HepG2 (cell line): ENCODE measurements around the gene CD44. TPM values are rescaled to one million over a fixed set of nuclear protein-coding genes. Genes with fewer than 3 reads are reported as not detected.

Experiments
- ATAC-seq: fragments of 200-7000 bp; cut with Tn5 transposase; 3 replicates; pipeline ENCODE4 v1.9.1; 2020; ENCODE audit warnings: mild to moderate bottlenecking, moderate library complexity
- BruUV-seq: library from RNA; stranded (reverse); fragments of 400-500 nt; replicated peaks from 2 replicates; lab custom pipeline; 2021; lab: Mats Ljungman, UMichigan
- CTCF ChIA-PET: fragments of 300-600 bp; formaldehyde crosslinking; extraction: SDS; loops from one replicate; lab custom pipeline; 2021; ENCODE audit warnings: low total read pairs, inconsistent platforms, low intra/inter-chr PET ratio; lab: Yijun Ruan, JAX
- POLR2A ChIA-PET: fragments of 350-600 bp; sonication (Branson Sonifier 250); formaldehyde crosslinking; loops from one replicate; lab custom pipeline; 2020; ENCODE audit warnings: antibody characterized with exemption, inconsistent platforms; lab: Yijun Ruan, JAX
- DNase-seq: peaks from one replicate; pipeline ENCODE4 v3.0.0-alpha.2; 2015; ENCODE audit warnings: low spot score
- FAIRE-seq: peaks from 3 replicates; lab custom pipeline; 2011; peaks lifted over from hg19 to GRCh38; lab: Jason Lieb, UNC
- H2AFZ ChIP-seq: one replicate; pipeline ENCODE4 v1.6.1; 2011; ENCODE audit warnings: low read length, inconsistent platforms
- H3K27ac ChIP-seq: fragments of 300-600 bp; 3 replicates; pipeline ENCODE4 v1.8.0; 2011; ENCODE audit warnings: mixed run types, mild to moderate bottlenecking, mixed read lengths, low read length, inconsistent platforms; ENCODE audit not compliant: insufficient read depth; ENCODE audit errors: extremely low read length
- H3K27me3 ChIP-seq, 2 experiments: fragments of 200-600 bp in 1 of 2; 2 replicates in 1 of 2; 3 replicates in 1 of 2; pipeline versions ENCODE4 v1.6.0 to v1.8.0; 2011; ENCODE audit warnings: low read length in 2 of 2, mild to moderate bottlenecking in 2 of 2, moderate library complexity in 2 of 2, inconsistent platforms in 1 of 2; ENCODE audit not compliant: insufficient read depth in 2 of 2, control insufficient read depth in 1 of 2
- H3K36me3 ChIP-seq, 2 experiments: fragments of 200-600 bp in 1 of 2; replicated peaks in 1 of 2; 2 replicates in 1 of 2; 3 replicates in 1 of 2; pipeline versions ENCODE4 v1.5.1 to v1.8.0; 2011; ENCODE audit warnings: low read length in 2 of 2, inconsistent platforms in 1 of 2; ENCODE audit not compliant: insufficient read depth in 2 of 2, control insufficient read depth in 1 of 2
- H3K4me1 ChIP-seq: 2 replicates; pipeline ENCODE4 v1.5.1; 2012; ENCODE audit warnings: low read length, inconsistent platforms; ENCODE audit not compliant: insufficient read depth
- H3K4me2 ChIP-seq: 2 replicates; pipeline ENCODE4 v1.6.0; 2011; ENCODE audit warnings: low read depth, low read length, inconsistent platforms
- H3K4me3 ChIP-seq, 3 experiments: fragments of 200-600 bp in 1 of 3; sonication (generic), shearing (Covaris generic) in 1 of 3; replicated peaks in 1 of 3; 2 replicates each; pipeline ENCODE4 v1.5.1; 2011 to 2016; ENCODE audit warnings: low read length in 3 of 3, inconsistent platforms in 2 of 3, low read depth in 2 of 3, mild to moderate bottlenecking in 2 of 3, control low read depth in 1 of 3, mixed read lengths in 1 of 3; ENCODE audit not compliant: insufficient read depth in 1 of 3
- H3K79me2 ChIP-seq: one replicate; pipeline ENCODE4 v1.6.1; 2011; ENCODE audit warnings: low read length, inconsistent platforms; ENCODE audit not compliant: insufficient read depth
- H3K9ac ChIP-seq: 2 replicates; pipeline ENCODE4 v1.6.0; 2011; ENCODE audit warnings: mild to moderate bottlenecking, low read depth, low read length, inconsistent platforms; ENCODE audit not compliant: insufficient read depth
- H3K9me3 ChIP-seq: 2 replicates; pipeline ENCODE4 v1.5.1; 2012; ENCODE audit warnings: mild to moderate bottlenecking, low read length
- H4K20me1 ChIP-seq: 2 replicates; pipeline ENCODE4 v1.6.0; 2011; ENCODE audit warnings: inconsistent platforms, mild to moderate bottlenecking, low read length, moderate library complexity; ENCODE audit not compliant: insufficient read depth
- BCL6 ChIP-seq: IDR thresholded peaks from 2 replicates; pipeline ENCODE4 v1.6.1; 2016; ENCODE audit warnings: missing genetic modification reagents, missing compliant biosample characterization
- FOXK1 ChIP-seq: sonication (generic); formaldehyde crosslinking; IDR thresholded peaks from 2 replicates; pipeline ENCODE4 v1.4.0; 2020; ENCODE audit warnings: low read depth, missing genetic modification reagents, borderline replicate concordance
- GFI1 ChIP-seq: sonication (generic); formaldehyde crosslinking; IDR thresholded peaks from 2 replicates; pipeline ENCODE4 v1.5.0; 2020; ENCODE audit warnings: missing genetic modification reagents, mild to moderate bottlenecking, borderline replicate concordance
- HNF4A ChIP-seq: sonication (generic); formaldehyde crosslinking; IDR thresholded peaks from 2 replicates; pipeline ENCODE4 v1.4.0; 2020; ENCODE audit warnings: missing genetic modification reagents
- JARID2 ChIP-seq: sonication (generic); formaldehyde crosslinking; IDR thresholded peaks from 2 replicates; pipeline ENCODE4 v1.8.1; 2023; ENCODE audit warnings: missing genetic modification reagents, inconsistent platforms; ENCODE audit not compliant: insufficient replicate concordance
- MTA1 ChIP-seq: sonication (generic); formaldehyde crosslinking; IDR thresholded peaks from 2 replicates; pipeline ENCODE4 v1.4.0; 2020; ENCODE audit warnings: missing genetic modification reagents, mild to moderate bottlenecking, borderline replicate concordance
- NCOA1 ChIP-seq: sonication (generic); formaldehyde crosslinking; IDR thresholded peaks from 2 replicates; pipeline ENCODE4 v1.9.0; 2021; ENCODE audit warnings: missing genetic modification reagents
- NFIB ChIP-seq: sonication (generic); formaldehyde crosslinking; IDR thresholded peaks from 2 replicates; pipeline ENCODE4 v1.9.0; 2021; ENCODE audit warnings: missing genetic modification reagents, mild to moderate bottlenecking, borderline replicate concordance
- SMARCC2 ChIP-seq: fragments of 450-650 bp; IDR thresholded peaks from 2 replicates; pipeline ENCODE4 v1.6.1; 2017; ENCODE audit warnings: antibody characterized with exemption, mild to moderate bottlenecking
- ZFP62 ChIP-seq: sonication (generic); formaldehyde crosslinking; IDR thresholded peaks from 2 replicates; pipeline ENCODE4 v1.4.0; 2020; ENCODE audit warnings: missing genetic modification reagents
- ZKSCAN1 ChIP-seq: fragments of 150-350 bp; IDR thresholded peaks from 2 replicates; pipeline ENCODE4 v1.6.1; 2014; ENCODE audit warnings: low read length
- ZNF24 ChIP-seq: fragments of 450-650 bp; IDR thresholded peaks from 2 replicates; pipeline ENCODE4 v1.6.1; 2017; ENCODE audit warnings: antibody characterized with exemption, mild to moderate bottlenecking
- WGBS: methylation state at CpG from one replicate; pipeline ENCODE4 v1.1.6; 2017; ENCODE audit warnings: low lambda C conversion rate; 5-methylcytosine and 5-hydroxymethylcytosine counted together
- in situ Hi-C: cut with HindIII; loops from 2 replicates; pipeline ENCODE4 v1.10.0; 2017; ENCODE audit warnings: low pct_unique_long_range_greater_than_20kb; ENCODE audit not compliant: extremely low pct_ligation_motif_present
- intact Hi-C: fragments of 100-400 bp; cut with micrococcal nuclease; formaldehyde crosslinking; loops from one replicate; pipeline ENCODE4 v1.10.0; 2022; ENCODE audit not compliant: unreplicated experiment
- polyA plus RNA-seq, 8 experiments: library from polyadenylated mRNA; depleted of rRNA in 3 of 8; stranded (reverse) in 7 of 8; unstranded in 1 of 8; fragments of >200 nt; fragmentation: Illumina TruSeq in 4 of 8; extraction: Trizol in 4 of 8; gene quantifications; 2 replicates each; pipeline versions ENCODE4 v1.2.1 to v1.2.3, GENCODE V29; 2011 to 2016; ENCODE audit warnings: low read depth in 4 of 8, missing spikeins in 1 of 8, mixed read lengths in 1 of 8; ENCODE audit not compliant: insufficient read depth in 1 of 8
- total RNA-seq, 5 experiments: library from RNA; depleted of rRNA; stranded (reverse); fragments of >200 nt; fragmentation: Illumina TruSeq; extraction: Trizol; gene quantifications; 2 replicates each; pipeline ENCODE4 v1.2.3, GENCODE V29; 2016; ENCODE audit warnings: low read depth in 1 of 5
- TF ChIP-seq, protein P1 (sequence below): sonication (generic); formaldehyde crosslinking; IDR thresholded peaks from 2 replicates; pipeline ENCODE4 v1.8.1; 2023; ENCODE audit warnings: mild to moderate bottlenecking, moderate library complexity, missing genetic modification reagents
- TF ChIP-seq, protein P2 (sequence below): sonication (generic); formaldehyde crosslinking; IDR thresholded peaks from 2 replicates; pipeline ENCODE4 v1.5.1; 2020; ENCODE audit warnings: mild to moderate bottlenecking, missing genetic modification reagents

Gene CD44
- total and polyA plus RNA-seq, 2 of the 13 experiments (the other 11 are each of a cell fraction or from before 2014, with no cell fraction given): 0.02 to 0.11 TPM

GRCh38 chr11:35223991-35224390, 85.0 kb downstream of the CD44 start:
- H4K20me1 ChIP-seq: no peaks in the 10 kb centered on the region
- DNase-seq (no peak), ATAC-seq (no peak), FAIRE-seq (no peak)
- no peaks in the 10 kb centered on the region for H3K9me3 ChIP-seq
- H3K27me3 ChIP-seq: peaks cover 0 to 5% of the 10 kb centered on the region in 2 experiments; a peak in 1 of 5 replicates
- no peak for TF ChIP-seq HNF4A (CRISPR knock-in tag)
- POLR2A ChIA-PET: no interaction called here
- 0 out of 2 replicates have a peak, but pooled peaks cover 6% of the 10 kb centered on the region for H3K4me1 ChIP-seq
- H3K4me2 ChIP-seq: no peak overlapping the region
- BruUV-seq: no TSS peak
- 74% methylated on average over 1 of the region's 1 CpG for WGBS
- CTCF ChIA-PET: no interaction called here
- H3K9ac ChIP-seq: no peak overlapping the region
- no peak overlapping the region for H2AFZ ChIP-seq
- H3K4me3 ChIP-seq: no peak overlapping the region
- no peaks in the 10 kb centered on the region for H3K79me2 ChIP-seq
- no peaks in the 10 kb centered on the region for H3K36me3 ChIP-seq
- in situ Hi-C loops: no loop called here
- intact Hi-C loops: no loop called here
- H3K27ac ChIP-seq: no peak overlapping the region

- WGBS: 1% methylated on average over 3 of the region's 3 CpGs
- no peak overlapping the region for H2AFZ ChIP-seq
- FAIRE-seq: no peak
- no peak for TF ChIP-seq ZKSCAN1
- no peak for TF ChIP-seq SMARCC2
- TF ChIP-seq MTA1 (CRISPR knock-in tag): no peak
- no peak for TF ChIP-seq ZNF24
- TF ChIP-seq ZFP62: no peak
- TF ChIP-seq JARID2 (CRISPR knock-in tag): no peak
- no peak for TF ChIP-seq NCOA1
- TF ChIP-seq FOXK1: no peak
- no peak for TF ChIP-seq GFI1 (CRISPR knock-in tag)
- TF ChIP-seq, protein P1, sequence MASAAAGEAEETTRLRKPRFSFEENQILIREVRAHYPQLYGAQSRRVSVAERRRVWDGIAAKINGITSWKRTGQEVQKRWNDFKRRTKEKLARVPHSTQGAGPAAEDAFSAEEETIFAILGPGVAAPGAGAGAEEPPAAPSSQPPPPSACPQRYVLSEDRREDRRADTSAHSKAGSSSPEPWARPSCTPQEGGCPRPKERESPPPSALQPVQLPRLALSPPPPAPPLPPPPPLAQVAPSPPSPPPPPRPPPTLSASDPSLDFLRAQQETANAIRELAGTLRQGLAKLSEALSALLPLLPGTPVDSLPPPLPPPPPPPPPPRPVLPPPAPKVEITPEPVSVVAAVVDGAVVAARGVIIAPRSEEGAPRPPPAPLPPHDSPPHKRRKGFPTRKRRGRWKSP (CRISPR knock-in tag): no peak
- no peak for TF ChIP-seq BCL6 (CRISPR knock-in tag)
- no peak for TF ChIP-seq NFIB (CRISPR knock-in tag)
- TF ChIP-seq, protein P2, sequence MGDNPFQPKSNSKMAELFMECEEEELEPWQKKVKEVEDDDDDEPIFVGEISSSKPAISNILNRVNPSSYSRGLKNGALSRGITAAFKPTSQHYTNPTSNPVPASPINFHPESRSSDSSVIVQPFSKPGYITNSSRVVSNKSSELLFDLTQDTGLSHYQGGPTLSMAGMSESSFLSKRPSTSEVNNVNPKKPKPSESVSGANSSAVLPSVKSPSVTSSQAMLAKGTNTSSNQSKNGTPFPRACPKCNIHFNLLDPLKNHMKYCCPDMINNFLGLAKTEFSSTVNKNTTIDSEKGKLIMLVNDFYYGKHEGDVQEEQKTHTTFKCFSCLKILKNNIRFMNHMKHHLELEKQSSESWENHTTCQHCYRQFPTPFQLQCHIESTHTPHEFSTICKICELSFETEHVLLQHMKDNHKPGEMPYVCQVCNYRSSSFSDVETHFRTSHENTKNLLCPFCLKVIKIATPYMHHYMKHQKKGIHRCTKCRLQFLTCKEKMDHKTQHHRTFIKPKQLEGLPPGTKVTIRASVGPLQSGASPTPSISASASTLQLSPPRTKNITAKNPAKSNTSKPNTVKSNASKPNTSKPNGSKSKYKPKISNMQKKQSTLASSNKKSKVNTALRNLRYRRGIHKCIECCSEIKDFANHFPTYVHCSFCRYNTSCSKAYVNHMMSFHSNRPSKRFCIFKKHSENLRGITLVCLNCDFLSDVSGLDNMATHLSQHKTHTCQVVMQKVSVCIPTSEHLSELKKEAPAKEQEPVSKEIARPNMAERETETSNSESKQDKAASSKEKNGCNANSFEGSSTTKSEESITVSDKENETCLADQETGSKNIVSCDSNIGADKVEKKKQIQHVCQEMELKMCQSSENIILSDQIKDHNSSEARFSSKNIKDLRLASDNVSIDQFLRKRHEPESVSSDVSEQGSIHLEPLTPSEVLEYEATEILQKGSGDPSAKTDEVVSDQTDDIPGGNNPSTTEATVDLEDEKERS (CRISPR knock-in tag): no peak
Observed at GRCh38 chr11:35225946-35226520, 87.1 kb downstream of the CD44 start.

More at GRCh38 chr11:35225946-35226520, 87.1 kb downstream of the CD44 start:
- H3K4me2 ChIP-seq: no peak overlapping the region
- H3K4me1 ChIP-seq: peaks cover 9% of the 10 kb centered on the region; the same call in 1 of the 2 replicates
- in situ Hi-C loops: no loop called here
- no peaks in the 10 kb centered on the region for H3K9me3 ChIP-seq
- ChIA-PET CTCF (no interaction called here), POLR2A (no interaction called here)
- DNase-seq (no peak), ATAC-seq (no peak)
- no peaks in the 10 kb centered on the region for H3K79me2 ChIP-seq
- no peaks in the 10 kb centered on the region for H3K36me3 ChIP-seq
- H3K4me3 ChIP-seq: no peak overlapping the region
- BruUV-seq: no TSS peak
- H3K27ac ChIP-seq: no peak overlapping the region
- H3K27me3 ChIP-seq: peaks cover 0 to 1% of the 10 kb centered on the region in 2 experiments; a peak in 2 of 5 replicates
- no peaks in the 10 kb centered on the region for H4K20me1 ChIP-seq
- no peak overlapping the region for H3K9ac ChIP-seq
- intact Hi-C loops: loop anchor here (2.0 kb wide), 1 partner anchor 35 kb away; no protein-coding TSS in a partner anchor
